OCI-LY3 (cell line): ENCODE results near the gene SELENOI.
A peak's percentile ranks its signal among the peaks of the same experiment; 100 is the strongest.
"Not testable (repeated sequence)": the region's sequence is repeated elsewhere in the genome, so short reads cannot be mapped to it uniquely, and the experiment has no call there.

Source experiments
- H2AFZ ChIP-seq: fragments of 200-600, 300-600 bp; shearing (Covaris generic); 2 replicates; pipeline ENCODE4 v1.6.0; 2014; ENCODE audit warnings: antibody characterized with exemption, low read depth, low read length
- H3K27ac ChIP-seq: fragments of 200-600, 300-600 bp; sonication (generic); 2 replicates; pipeline ENCODE4 v1.5.1; 2014; ENCODE audit warnings: mild to moderate bottlenecking, low read length, moderate library complexity, mixed read lengths
- H3K27me3 ChIP-seq: fragments of 200-600, 300-600 bp; sonication (generic); 2 replicates; pipeline ENCODE4 v1.6.1; 2014; ENCODE audit warnings: low read depth, low read length, mixed read lengths
- H3K36me3 ChIP-seq: fragments of 200-600, 300-600 bp; sonication (generic); replicated peaks from 2 replicates; pipeline ENCODE3; 2014; ENCODE audit warnings: low read depth, low read length, mixed read lengths
- H3K4me1 ChIP-seq: fragments of 300-600, 200-600 bp; sonication (generic); 2 replicates; pipeline ENCODE4 v1.6.1; 2014; ENCODE audit warnings: low read length, mixed read lengths
- H3K4me2 ChIP-seq: fragments of 200-600, 300-600 bp; sonication (generic); 2 replicates; pipeline ENCODE4 v1.6.1; 2014; ENCODE audit warnings: low read length, mixed read lengths
- H3K4me3 ChIP-seq: fragments of 300-600, 200-600 bp; sonication (generic); 2 replicates; pipeline ENCODE4 v1.5.1; 2014; ENCODE audit warnings: antibody characterized with exemption, mild to moderate bottlenecking, low read length, moderate library complexity
- H3K79me2 ChIP-seq: fragments of 300-600, 200-600 bp; shearing (Covaris generic); 2 replicates; pipeline ENCODE4 v1.6.1; 2014; ENCODE audit warnings: mild to moderate bottlenecking, low read length, mixed read lengths
- H3K9ac ChIP-seq: fragments of 300-600, 200-600 bp; shearing (Covaris generic); 2 replicates; pipeline ENCODE4 v1.6.0; 2014; ENCODE audit warnings: mild to moderate bottlenecking, low read length, moderate library complexity
- H3K9me3 ChIP-seq: fragments of 200-600, 300-600 bp; shearing (Covaris generic); 2 replicates; pipeline ENCODE4 v1.6.1; 2014; ENCODE audit warnings: low read length, mixed read lengths; ENCODE audit not compliant: insufficient read depth
- H4K20me1 ChIP-seq: fragments of 200-600, 300-600 bp; sonication (generic); 2 replicates; pipeline ENCODE4 v1.6.1; 2016; ENCODE audit warnings: low read length, mixed read lengths; ENCODE audit not compliant: insufficient read depth
- EZH2phosphoT487 ChIP-seq: fragments of 200-600 bp; shearing (Covaris generic); IDR thresholded peaks from 2 replicates; pipeline ENCODE4 v1.6.1; 2018; ENCODE audit warnings: antibody characterized with exemption, mixed run types, low read depth
- TF ChIP-seq, protein P1 (sequence below): fragments of 200-600, 300-600 bp; sonication (generic); IDR thresholded peaks from 2 replicates; pipeline ENCODE4 v1.5.1; 2014; ENCODE audit warnings: antibody characterized with exemption, low read length, low read depth

Gene SELENOI

DNA sequence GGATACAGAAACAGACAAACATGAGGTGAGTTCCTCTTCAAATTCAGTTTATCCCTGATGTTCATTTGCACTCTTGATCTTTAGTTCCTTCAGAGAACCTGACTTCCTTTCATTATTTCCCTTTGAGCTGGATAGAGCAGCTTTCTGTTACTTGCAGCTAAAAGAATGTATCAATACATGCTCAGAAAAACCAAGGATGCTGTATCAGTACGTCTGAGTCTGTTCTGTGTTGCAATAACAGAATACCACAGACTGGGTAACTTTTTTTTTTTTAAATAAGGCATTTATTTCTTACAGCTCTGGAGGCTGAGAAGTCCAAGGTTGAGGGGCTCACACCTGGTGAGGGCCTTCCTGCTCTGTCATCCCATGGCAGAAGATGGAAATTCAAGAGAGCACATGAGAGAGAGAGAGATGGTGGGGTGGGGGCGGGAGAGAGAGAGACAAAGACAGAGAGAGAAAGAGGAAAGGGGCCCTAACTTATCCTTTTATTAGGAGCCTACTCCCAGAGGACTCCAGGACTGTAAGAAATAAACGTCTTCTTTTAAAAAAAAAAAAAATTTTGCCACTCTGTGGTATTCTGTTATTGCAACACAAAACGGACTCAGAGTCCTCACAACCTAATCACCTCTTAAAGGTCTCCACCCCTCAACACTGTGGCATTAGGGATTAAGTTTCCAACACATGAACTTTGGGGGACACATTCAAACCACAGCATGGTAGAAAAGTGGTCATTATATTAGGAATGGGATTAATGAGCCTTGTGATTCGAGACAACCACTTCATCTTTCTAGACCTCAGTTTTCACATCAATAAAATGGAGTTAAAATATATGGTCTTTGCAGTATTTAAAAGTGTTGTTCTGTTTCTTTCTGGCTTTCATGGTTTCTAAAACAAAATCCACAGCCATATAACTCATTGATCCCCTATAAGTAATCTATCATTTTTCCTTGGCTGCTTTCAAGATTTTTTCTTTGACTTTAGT lies 18.4 kb upstream of the SELENOI start:
- no peak overlapping the region for H3K9ac ChIP-seq
- no peaks in the 10 kb centered on the region for H3K36me3 ChIP-seq
- no peaks in the 10 kb centered on the region for H4K20me1 ChIP-seq

DNA sequence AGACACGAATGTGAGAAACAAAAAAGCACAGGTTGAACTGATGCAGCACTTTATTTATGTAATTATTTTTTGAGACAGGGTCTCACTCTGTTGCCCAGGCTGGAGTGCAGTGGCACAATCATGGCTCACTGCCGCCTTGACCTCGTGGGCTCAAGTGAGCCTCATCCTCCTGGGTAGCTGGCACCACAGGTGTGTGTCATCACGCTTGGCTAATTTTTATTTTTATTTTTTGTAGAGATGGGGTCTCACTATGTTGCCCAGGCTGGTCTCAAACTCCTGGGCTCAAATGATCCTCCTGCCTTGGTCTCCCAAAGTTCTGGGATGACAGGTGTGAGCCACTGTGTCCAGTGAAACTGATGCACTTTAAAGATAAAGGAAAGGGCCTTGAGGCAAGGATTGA lies 16.9 kb upstream of the SELENOI start:
- not testable (repeated sequence) for H3K4me2 ChIP-seq, H4K20me1 ChIP-seq, H2AFZ ChIP-seq, H3K79me2 ChIP-seq, H3K36me3 ChIP-seq, H3K9ac ChIP-seq, H3K27ac ChIP-seq, H3K9me3 ChIP-seq, H3K4me3 ChIP-seq
- peaks cover 20% of the 10 kb centered on the region for H3K4me1 ChIP-seq
- H3K27me3 ChIP-seq: peaks cover 18% of the 10 kb centered on the region; the same call in 1 of the 2 replicates

More for the DNA sequence above, 18.4 kb upstream of the SELENOI start:
- peaks cover 18% of the 10 kb centered on the region; the same call in 1 of the 2 replicates for H3K27me3 ChIP-seq
- H3K27ac ChIP-seq: no peak overlapping the region
- H3K79me2 ChIP-seq: no peaks in the 10 kb centered on the region
- TF ChIP-seq EZH2phosphoT487: no peak
- TF ChIP-seq, protein P1, sequence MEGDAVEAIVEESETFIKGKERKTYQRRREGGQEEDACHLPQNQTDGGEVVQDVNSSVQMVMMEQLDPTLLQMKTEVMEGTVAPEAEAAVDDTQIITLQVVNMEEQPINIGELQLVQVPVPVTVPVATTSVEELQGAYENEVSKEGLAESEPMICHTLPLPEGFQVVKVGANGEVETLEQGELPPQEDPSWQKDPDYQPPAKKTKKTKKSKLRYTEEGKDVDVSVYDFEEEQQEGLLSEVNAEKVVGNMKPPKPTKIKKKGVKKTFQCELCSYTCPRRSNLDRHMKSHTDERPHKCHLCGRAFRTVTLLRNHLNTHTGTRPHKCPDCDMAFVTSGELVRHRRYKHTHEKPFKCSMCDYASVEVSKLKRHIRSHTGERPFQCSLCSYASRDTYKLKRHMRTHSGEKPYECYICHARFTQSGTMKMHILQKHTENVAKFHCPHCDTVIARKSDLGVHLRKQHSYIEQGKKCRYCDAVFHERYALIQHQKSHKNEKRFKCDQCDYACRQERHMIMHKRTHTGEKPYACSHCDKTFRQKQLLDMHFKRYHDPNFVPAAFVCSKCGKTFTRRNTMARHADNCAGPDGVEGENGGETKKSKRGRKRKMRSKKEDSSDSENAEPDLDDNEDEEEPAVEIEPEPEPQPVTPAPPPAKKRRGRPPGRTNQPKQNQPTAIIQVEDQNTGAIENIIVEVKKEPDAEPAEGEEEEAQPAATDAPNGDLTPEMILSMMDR: no peak
- H3K4me3 ChIP-seq: peak overlapping the region; percentile 14
- no peak overlapping the region for H2AFZ ChIP-seq
- peak overlapping the region; percentile 34 for H3K4me2 ChIP-seq
- no peaks in the 10 kb centered on the region for H3K9me3 ChIP-seq
- H3K4me1 ChIP-seq: peaks cover 20% of the 10 kb centered on the region

DNA sequence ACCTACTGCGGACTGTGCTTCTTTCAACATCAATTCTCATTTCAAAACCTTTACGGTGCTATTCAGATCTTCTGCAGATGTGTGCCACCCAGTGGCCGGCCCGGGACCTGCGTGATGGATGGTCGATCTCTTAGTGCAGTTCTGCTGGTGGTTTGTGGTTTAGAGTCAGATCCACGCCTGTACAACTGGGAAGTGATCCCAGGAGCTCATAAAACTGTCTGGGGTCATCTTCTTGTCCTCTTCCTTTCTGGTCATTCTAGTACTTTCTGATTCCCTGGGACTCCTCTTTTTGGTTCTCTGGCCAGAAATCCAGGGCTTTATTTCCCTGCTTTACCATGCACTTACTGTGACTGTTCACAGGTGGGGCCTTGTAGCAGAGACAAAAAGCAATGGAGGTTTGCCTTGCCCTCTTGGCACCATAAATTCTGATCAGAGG lies 15.8 kb upstream of the SELENOI start:
- Histone ChIP-seq H4K20me1 (no peaks in the 10 kb centered on the region), H2AFZ (no peak overlapping the region), H3K79me2 (no peaks in the 10 kb centered on the region), H3K36me3 (no peaks in the 10 kb centered on the region), H3K4me3 (no peak overlapping the region), H3K9me3 (no peaks in the 10 kb centered on the region), H3K27ac (no peak overlapping the region), H3K9ac (no peak overlapping the region), H3K27me3 (peaks cover 22% of the 10 kb centered on the region), H3K4me2 (peak overlapping the region; percentile 27), H3K4me1 (peaks cover 20% of the 10 kb centered on the region)
- TF ChIP-seq, protein P1: peak; percentile 96
- no peak for TF ChIP-seq EZH2phosphoT487

DNA sequence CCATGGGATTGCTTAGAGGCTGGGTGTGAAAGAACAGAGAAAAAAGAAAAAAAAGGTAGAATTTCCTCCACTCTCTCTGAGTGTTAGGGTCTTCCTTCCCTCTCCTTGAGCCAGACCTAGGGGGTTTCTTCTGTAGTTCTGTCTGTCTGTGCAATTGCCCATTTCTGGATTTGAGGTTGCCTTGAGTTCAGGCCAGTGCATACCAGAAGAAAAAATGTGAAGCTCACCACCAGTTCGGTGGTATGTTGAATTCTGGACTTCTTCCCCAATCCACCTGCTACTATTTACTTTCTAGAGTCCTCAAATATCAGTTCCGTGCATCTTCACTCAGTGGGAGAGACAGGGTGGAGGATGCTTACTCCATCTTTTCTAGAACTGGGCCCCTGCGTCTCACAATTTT lies 15.3 kb upstream of the SELENOI start:
- no peak overlapping the region for H3K9ac ChIP-seq
- H3K4me1 ChIP-seq: peaks cover 20% of the 10 kb centered on the region
- no peak overlapping the region for H3K4me2 ChIP-seq
- no peaks in the 10 kb centered on the region for H3K79me2 ChIP-seq
- no peaks in the 10 kb centered on the region for H4K20me1 ChIP-seq
- no peaks in the 10 kb centered on the region for H3K36me3 ChIP-seq
- H3K27ac ChIP-seq: no peak overlapping the region
- H3K4me3 ChIP-seq: no peak overlapping the region
- H3K27me3 ChIP-seq: peaks cover 20% of the 10 kb centered on the region
- no peak for TF ChIP-seq EZH2phosphoT487
- TF ChIP-seq, protein P1: no peak
- no peak overlapping the region for H2AFZ ChIP-seq
- H3K9me3 ChIP-seq: no peaks in the 10 kb centered on the region

DNA sequence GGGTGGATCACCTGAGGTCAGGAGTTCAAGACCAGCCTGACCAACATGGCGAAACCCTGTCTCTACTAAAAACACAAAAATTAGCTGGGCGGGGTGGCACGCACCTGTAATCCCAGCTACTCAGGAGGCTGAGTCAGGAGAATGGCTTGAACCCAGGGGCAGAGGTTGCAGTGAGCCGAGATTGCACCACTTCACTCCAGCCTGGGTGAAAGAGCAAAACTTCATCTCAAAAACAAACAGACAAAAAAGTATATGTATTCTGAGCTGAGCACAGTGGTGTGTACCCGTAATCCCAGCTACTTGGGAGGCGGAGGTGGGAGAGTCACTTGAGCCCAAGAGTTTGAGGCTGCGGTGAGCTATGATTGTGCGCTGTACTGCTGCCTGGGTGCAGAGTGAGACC lies 14.6 kb upstream of the SELENOI start:
- H4K20me1 ChIP-seq, H3K4me3 ChIP-seq, H3K79me2 ChIP-seq, H3K9ac ChIP-seq, H3K27ac ChIP-seq, H3K9me3 ChIP-seq, H3K36me3 ChIP-seq, H2AFZ ChIP-seq, H3K4me2 ChIP-seq: not testable (repeated sequence)
- Histone ChIP-seq H3K27me3 (peaks cover 20% of the 10 kb centered on the region), H3K4me1 (peaks cover 20% of the 10 kb centered on the region)
